ENCODE measurements around the gene PHOX2B. TPM values are rescaled to one million over a fixed set of nuclear protein-coding genes. Genes with fewer than 3 reads are reported as not detected.

PHOX2B gene
- total RNA-seq, 3 donors from 2014 or later, result 0.29 to 4.8 (median 0.55) TPM

- DNase-seq, result no peak
- no peak overlapping the region for H3K4me3 ChIP-seq
- TF ChIP-seq, protein P1, sequence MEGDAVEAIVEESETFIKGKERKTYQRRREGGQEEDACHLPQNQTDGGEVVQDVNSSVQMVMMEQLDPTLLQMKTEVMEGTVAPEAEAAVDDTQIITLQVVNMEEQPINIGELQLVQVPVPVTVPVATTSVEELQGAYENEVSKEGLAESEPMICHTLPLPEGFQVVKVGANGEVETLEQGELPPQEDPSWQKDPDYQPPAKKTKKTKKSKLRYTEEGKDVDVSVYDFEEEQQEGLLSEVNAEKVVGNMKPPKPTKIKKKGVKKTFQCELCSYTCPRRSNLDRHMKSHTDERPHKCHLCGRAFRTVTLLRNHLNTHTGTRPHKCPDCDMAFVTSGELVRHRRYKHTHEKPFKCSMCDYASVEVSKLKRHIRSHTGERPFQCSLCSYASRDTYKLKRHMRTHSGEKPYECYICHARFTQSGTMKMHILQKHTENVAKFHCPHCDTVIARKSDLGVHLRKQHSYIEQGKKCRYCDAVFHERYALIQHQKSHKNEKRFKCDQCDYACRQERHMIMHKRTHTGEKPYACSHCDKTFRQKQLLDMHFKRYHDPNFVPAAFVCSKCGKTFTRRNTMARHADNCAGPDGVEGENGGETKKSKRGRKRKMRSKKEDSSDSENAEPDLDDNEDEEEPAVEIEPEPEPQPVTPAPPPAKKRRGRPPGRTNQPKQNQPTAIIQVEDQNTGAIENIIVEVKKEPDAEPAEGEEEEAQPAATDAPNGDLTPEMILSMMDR (IDR thresholded peaks at IDR 0.05), result no peak
- intact Hi-C loops (cut with DNase I, micrococcal nuclease), result no loop called here
- H3K4me1 ChIP-seq (ENCODE audit: low read depth), result no peaks in the 10 kb centered on the region
- no peak for ATAC-seq
- H3K36me3 ChIP-seq (ENCODE audit: low read depth), result no peaks in the 10 kb centered on the region
- peaks cover 5% of the 10 kb centered on the region for H3K9me3 ChIP-seq
Observed at GRCh38 chr4:41725254-41725653, 23.3 kb downstream of the PHOX2B start.

- Histone ChIP-seq H3K36me3 (ENCODE audit: low read depth) (no peaks in the 10 kb centered on the region), H3K4me3 (no peak overlapping the region), H3K4me1 (ENCODE audit: low read depth) (no peaks in the 10 kb centered on the region), H3K9me3 (peaks cover 5% of the 10 kb centered on the region)
- DNase-seq (no peak), ATAC-seq (no peak)
- intact Hi-C loops (cut with DNase I, micrococcal nuclease), result no loop called here
- TF ChIP-seq, protein P1 (IDR thresholded peaks at IDR 0.05), result no peak
Observed at GRCh38 chr4:41723286-41723685, 25.2 kb downstream of the PHOX2B start.

DNA sequence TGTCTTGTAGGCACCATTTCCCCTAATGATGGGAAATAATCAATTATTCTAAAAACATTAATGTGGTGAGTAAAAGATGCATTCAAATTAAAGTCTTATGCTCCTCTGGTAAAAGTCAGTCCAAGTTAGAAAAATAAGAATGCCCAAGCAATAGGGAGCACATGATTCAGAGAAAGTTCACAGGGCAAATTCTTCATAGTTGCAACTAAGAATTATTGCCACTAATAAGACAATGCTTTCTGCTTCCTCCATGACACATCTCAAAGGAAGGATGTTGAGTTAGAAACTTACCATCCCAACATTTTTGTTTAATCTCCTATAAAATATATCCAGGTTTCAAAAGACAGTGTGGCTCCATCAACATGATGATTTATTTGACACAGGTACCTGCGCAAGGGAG lies 26.3 kb downstream of the PHOX2B start:
- H3K36me3 ChIP-seq (ENCODE audit: low read depth), result no peaks in the 10 kb centered on the region
- TF ChIP-seq, protein P1 (IDR thresholded peaks at IDR 0.05), result no peak
- H3K4me3 ChIP-seq, result no peak overlapping the region
- ATAC-seq, result no peak
- H3K9me3 ChIP-seq, result peaks cover 5% of the 10 kb centered on the region
- H3K4me1 ChIP-seq (ENCODE audit: low read depth), result no peaks in the 10 kb centered on the region
- intact Hi-C loops (cut with DNase I, micrococcal nuclease), result no loop called here
- no peak for DNase-seq

- DNase-seq, result no peak
- intact Hi-C loops (cut with DNase I, micrococcal nuclease), result no loop called here
- H3K36me3 ChIP-seq (ENCODE audit: low read depth), result no peaks in the 10 kb centered on the region
- no peak overlapping the region for H3K4me3 ChIP-seq
- no peaks in the 10 kb centered on the region for H3K4me1 ChIP-seq (ENCODE audit: low read depth)
- no peak for ATAC-seq
- TF ChIP-seq, protein P1 (IDR thresholded peaks at IDR 0.05), result no peak
- H3K9me3 ChIP-seq, result no peaks in the 10 kb centered on the region
Observed at GRCh38 chr4:41719417-41719816, 29.1 kb downstream of the PHOX2B start.

DNA sequence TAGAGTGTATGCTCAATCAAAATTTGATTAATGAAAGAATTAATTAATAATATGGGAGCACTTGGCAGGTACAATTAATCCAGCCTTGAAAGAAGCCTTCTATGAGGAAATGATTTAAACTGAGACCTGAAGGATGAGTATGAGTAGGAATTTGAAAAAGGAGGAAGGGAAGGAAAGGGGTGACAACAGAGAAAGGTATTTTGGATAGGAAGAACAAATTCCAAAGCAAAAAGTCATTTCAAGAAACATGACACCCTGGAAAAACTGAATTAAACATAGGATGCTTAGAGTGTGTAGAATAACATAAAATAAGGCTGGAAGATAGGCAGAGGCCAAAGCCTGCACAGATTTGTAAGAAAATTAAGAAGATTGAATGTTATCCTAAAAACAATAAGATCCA lies 29.6 kb downstream of the PHOX2B start:
- H3K36me3 ChIP-seq (ENCODE audit: low read depth), result no peaks in the 10 kb centered on the region
- H3K4me1 ChIP-seq (ENCODE audit: low read depth), result no peaks in the 10 kb centered on the region
- H3K4me3 ChIP-seq, result no peak overlapping the region
- no peak for DNase-seq
- intact Hi-C loops (cut with DNase I, micrococcal nuclease), result no loop called here
- ATAC-seq, result no peak
- TF ChIP-seq, protein P1 (IDR thresholded peaks at IDR 0.05), result no peak
- H3K9me3 ChIP-seq, result no peaks in the 10 kb centered on the region

DNA sequence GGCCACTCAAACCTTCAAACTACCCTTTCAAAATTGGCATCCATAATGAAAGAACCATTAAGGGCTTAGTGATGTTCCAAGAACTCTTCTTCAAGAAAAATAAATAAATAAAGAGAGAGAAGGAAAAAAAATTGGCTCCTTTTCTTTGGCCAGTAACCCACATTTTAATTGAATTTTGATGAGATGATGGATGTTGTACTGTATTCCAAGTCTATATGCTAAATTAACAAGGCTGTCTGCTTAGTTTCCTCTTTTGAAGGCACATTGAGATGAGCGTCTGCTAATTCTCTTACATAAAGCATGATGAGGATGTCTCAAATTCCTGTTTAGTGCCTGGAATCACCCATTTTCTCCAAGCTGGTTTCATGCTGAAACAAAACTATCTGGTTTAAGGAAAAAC lies 33.4 kb downstream of the PHOX2B start:
- no peaks in the 10 kb centered on the region for H3K9me3 ChIP-seq
- no peak overlapping the region for H3K4me3 ChIP-seq
- no peak for DNase-seq
- H3K4me1 ChIP-seq (ENCODE audit: low read depth), result no peaks in the 10 kb centered on the region
- TF ChIP-seq, protein P1 (IDR thresholded peaks at IDR 0.05), result no peak
- intact Hi-C loops (cut with DNase I, micrococcal nuclease), result no loop called here
- H3K36me3 ChIP-seq (ENCODE audit: low read depth), result no peaks in the 10 kb centered on the region
- no peak for ATAC-seq
